Dendritic cell treated with granulocyte-macrophage colony-stimulating factor and Interleukin-4, amounts not matched to agents 40 ng/mL and 50 ng/mL, for 4 days (primary cell): ENCODE results near the gene FRG1.
"Not testable (repeated sequence)": the region's sequence is repeated elsewhere in the genome, so short reads cannot be mapped to it uniquely, and the experiment has no call there.

ENCODE experiments used
- H3K27ac Mint-ChIP-seq: one replicate; pipeline ENCODE4 v1.8.0; 2022; ENCODE audit warnings: mild to moderate bottlenecking, mixed read lengths
- H3K27me3 Mint-ChIP-seq: one replicate; pipeline ENCODE4 v1.8.0; 2022; ENCODE audit warnings: mild to moderate bottlenecking, mixed read lengths
- H3K36me3 Mint-ChIP-seq: one replicate; pipeline ENCODE4 v1.8.0; 2022; ENCODE audit warnings: low read depth, mixed read lengths
- H3K4me1 Mint-ChIP-seq: one replicate; pipeline ENCODE4 v1.8.0; 2022; ENCODE audit warnings: low read depth, mixed read lengths
- H3K4me3 Mint-ChIP-seq: one replicate; pipeline ENCODE4 v1.8.0; 2022; ENCODE audit warnings: mild to moderate bottlenecking, moderate library complexity, mixed read lengths
- H3K9me3 Mint-ChIP-seq: one replicate; pipeline ENCODE4 v1.8.0; 2022; ENCODE audit warnings: mixed read lengths
- intact Hi-C: fragments of 100-400 bp; cut with micrococcal nuclease; formaldehyde crosslinking; loops from one replicate; pipeline ENCODE4 v1.15.0; 2022

Gene FRG1

DNA sequence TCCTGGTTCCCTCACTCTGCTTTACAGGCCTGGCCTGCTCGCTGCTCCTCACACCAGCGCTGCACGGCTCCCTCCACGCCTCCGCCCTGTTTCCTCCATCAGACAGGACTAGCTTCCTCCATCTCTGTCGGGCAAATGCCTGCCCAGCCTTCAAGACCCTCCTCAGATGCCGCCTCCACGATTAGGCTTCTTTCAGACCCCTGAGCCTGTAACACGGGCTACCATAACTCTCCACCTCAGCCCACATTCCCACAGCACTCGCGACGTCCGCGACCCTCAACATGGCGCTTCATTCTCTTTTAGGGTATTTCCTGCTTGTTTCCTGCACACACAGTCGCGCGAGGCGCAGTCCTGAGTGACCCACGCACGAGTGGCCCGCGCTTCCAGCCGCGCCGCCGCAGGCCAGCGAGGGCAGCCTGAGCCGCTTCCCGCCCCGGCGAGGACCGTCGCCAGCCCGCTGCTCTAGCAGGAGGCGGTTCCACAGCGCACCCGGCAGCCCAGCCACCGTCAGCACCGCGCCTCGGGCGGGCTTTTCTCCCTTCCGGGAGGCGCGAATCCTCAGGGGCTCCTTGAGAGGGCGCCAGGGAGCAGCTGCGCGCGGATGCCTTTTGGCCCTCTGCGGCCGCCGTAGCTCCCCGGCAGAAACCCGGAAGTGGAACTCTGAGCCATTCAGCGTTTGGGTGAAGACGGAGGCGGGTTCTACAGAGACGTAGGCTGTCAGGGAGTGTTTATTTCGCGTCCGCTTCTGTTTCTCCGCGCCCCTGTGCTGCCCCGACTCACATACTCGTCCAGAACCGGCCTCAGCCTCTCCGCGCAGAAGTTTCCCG is at the start of gene FRG1:
Gene FRG1 (plus strand): TSS at position 695 of the 827 bp plus-strand sequence. CDS start 138 bp downstream, outside the sequence.
- Mint-ChIP-seq H3K4me1 (peaks cover 44% of the 10 kb centered on the region), H3K27me3 (peaks cover 2% of the 10 kb centered on the region), H3K4me3 (peak within 1 kb of the TSS; percentile 86), H3K9me3 (peaks cover 20% of the 10 kb centered on the region), H3K36me3 (peaks cover 35% of the 10 kb centered on the region), H3K27ac (peak within 1 kb of the TSS; percentile 92)
- intact Hi-C loops, result no loop called here

- intact Hi-C loops, result no loop called here
- Mint-ChIP-seq H3K36me3 (no peaks in the 10 kb centered on the region), H3K27ac (no peak overlapping the region), H3K4me1 (no peaks in the 10 kb centered on the region), H3K9me3 (no peaks in the 10 kb centered on the region), H3K4me3 (no peak overlapping the region), H3K27me3 (no peaks in the 10 kb centered on the region)
Measured at GRCh38 chr4:189897667-189898066, 43.0 kb upstream of the FRG1 start.

- H3K9me3 Mint-ChIP-seq, H3K36me3 Mint-ChIP-seq, intact Hi-C loops, H3K4me3 Mint-ChIP-seq, H3K4me1 Mint-ChIP-seq, H3K27ac Mint-ChIP-seq, H3K27me3 Mint-ChIP-seq: not testable (repeated sequence)
Measured at GRCh38 chr4:189899481-189900015, 41.1 kb upstream of the FRG1 start.

- H3K4me3 Mint-ChIP-seq, H3K27ac Mint-ChIP-seq, H3K9me3 Mint-ChIP-seq, intact Hi-C loops, H3K36me3 Mint-ChIP-seq, H3K4me1 Mint-ChIP-seq, H3K27me3 Mint-ChIP-seq: not testable (repeated sequence)
Measured at GRCh38 chr4:189904420-189905027, 36.1 kb upstream of the FRG1 start.

DNA sequence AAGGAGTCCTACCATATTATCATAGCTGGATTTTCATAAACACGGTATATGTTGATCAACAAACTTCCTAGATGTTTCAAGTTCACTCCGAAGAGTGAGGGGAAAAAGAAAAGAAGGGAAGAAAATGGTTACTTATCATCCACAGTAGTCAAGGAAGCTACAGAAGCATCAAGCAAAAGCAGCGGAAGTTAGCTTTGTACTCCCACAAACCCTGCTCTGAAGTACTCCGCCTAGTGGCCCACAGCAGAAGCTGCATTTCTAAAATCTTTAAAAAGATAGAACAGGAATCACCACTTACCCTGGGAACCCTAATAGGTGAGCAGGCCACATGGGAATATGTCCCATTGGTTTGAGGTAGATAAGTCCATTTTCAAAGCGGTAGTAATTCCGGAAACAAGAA is 28.5 kb upstream of the FRG1 start:
- Mint-ChIP-seq H3K27me3 (no peaks in the 10 kb centered on the region), H3K9me3 (peaks cover 9% of the 10 kb centered on the region), H3K27ac (no peak overlapping the region), H3K36me3 (peaks cover 6% of the 10 kb centered on the region), H3K4me1 (no peaks in the 10 kb centered on the region), H3K4me3 (no peak overlapping the region)
- intact Hi-C loops, result no loop called here

DNA sequence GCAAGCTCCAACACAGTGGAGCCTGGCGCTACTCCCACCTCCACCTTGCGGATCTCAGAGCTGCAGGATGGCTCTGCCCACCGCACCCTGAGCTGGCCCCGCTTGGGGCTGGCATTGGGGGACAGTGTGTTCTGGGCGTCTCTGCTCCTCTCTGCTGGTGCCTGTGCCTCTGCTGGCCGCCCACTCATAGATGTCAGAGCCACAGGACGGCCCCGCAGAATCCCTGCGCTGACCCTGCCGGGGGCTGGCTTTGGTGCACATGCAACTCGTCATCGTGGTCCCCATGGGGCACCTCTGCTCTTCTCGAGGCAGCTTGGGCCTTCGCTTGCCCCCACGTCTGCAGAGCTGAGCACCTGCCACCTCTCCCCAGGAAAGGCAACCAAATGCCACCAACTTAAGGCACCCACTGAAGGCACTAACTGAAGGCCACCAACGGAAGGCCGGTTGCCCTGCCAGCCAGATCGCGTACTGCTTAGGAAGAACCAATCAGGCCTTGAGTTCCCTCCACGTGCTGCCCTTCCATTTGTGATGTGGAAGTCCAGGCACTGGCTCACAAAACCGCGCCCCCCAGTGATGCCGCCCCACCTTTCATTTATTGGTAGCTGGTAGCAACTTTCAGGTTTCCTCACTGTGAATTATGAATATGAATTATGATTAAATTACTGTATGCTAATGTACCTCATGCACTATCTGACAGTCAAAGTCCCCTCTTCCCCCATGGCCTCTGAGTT is 23.3 kb upstream of the FRG1 start:
- Mint-ChIP-seq H3K4me1 (no peaks in the 10 kb centered on the region), H3K4me3 (no peak overlapping the region), H3K27ac (no peak overlapping the region), H3K9me3 (peaks cover 54% of the 10 kb centered on the region), H3K27me3 (no peaks in the 10 kb centered on the region), H3K36me3 (peaks cover 6% of the 10 kb centered on the region)
- intact Hi-C loops, result no loop called here

DNA sequence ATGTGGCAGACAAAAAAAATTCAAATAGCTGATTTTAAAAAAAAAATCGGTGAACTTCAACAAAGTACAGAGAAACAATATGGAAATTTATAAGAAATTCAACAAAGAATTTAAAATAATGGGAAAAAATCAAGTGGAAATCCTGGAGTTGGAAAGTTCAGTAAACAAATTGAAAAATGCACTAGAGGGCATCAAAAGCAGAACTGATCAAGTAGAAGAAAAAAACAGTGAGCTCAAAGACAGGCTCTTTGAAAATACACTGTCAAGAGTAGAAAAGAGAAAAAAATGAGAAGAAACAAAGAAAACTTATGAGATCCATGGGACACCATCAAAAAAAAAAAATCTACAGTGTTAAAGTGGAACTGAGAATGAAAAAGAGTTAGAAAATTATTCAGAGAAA is 19.6 kb upstream of the FRG1 start:
- H3K4me1 Mint-ChIP-seq, result no peaks in the 10 kb centered on the region
- no peak overlapping the region for H3K27ac Mint-ChIP-seq
- intact Hi-C loops, result no loop called here
- no peaks in the 10 kb centered on the region for H3K27me3 Mint-ChIP-seq
- H3K36me3 Mint-ChIP-seq, result peaks cover 6% of the 10 kb centered on the region
- no peak overlapping the region for H3K4me3 Mint-ChIP-seq
- peaks cover 57% of the 10 kb centered on the region for H3K9me3 Mint-ChIP-seq

DNA sequence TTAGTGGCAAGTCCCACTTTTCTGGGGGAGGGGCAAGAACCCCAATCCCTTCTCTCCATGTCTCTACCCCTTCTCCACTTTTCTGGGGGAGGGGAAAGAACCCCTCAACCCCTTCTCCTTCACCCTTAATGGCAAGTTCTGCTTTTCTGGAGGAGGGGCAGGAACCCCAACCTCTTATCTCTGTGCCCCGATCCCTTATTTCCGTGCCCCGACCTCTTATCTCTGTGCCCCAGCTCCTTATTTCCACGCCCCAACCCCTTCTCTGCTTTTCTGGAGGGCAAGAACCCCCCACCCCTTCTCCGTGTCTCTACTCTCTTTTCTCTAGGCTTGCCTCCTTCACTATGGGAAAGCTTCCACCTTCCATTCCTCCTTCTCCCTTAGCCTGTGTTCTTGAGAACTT is 13.9 kb upstream of the FRG1 start:
- H3K4me1 Mint-ChIP-seq, H3K36me3 Mint-ChIP-seq, H3K4me3 Mint-ChIP-seq, H3K27me3 Mint-ChIP-seq, H3K27ac Mint-ChIP-seq, intact Hi-C loops: not testable (repeated sequence)
- H3K9me3 Mint-ChIP-seq, result peaks cover 33% of the 10 kb centered on the region

GRCh38 chr4:189941005-189941450 is 356 bp downstream of the FRG1 start:
- H3K36me3 Mint-ChIP-seq, result peaks cover 42% of the 10 kb centered on the region
- peaks cover 50% of the 10 kb centered on the region for H3K4me1 Mint-ChIP-seq
- peak overlapping the region; percentile 92 for H3K27ac Mint-ChIP-seq
- H3K27me3 Mint-ChIP-seq, result peaks cover 2% of the 10 kb centered on the region
- intact Hi-C loops, result no loop called here
- peaks cover 20% of the 10 kb centered on the region for H3K9me3 Mint-ChIP-seq
- peak overlapping the region; percentile 86 for H3K4me3 Mint-ChIP-seq

DNA sequence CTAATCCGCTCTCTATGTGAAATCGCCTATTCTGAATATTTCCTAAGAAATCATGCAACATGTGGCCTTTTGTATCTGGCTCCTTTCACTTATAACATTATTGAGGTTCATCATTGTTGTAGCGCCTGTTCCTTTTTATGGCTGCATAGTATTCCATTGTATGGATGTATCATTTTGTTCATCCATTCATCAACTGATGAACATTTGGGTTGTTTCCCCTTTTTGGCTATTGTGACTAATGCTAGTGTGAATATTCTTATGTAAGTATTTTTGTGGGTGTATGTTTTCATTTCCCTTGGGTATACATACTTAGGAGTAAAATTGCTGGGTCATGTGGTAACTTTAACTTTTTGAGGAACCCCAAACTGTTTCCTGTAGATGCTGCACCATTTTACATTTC is 1.7 kb downstream of the FRG1 start:
- Mint-ChIP-seq H3K4me3 (peak overlapping the region; percentile 42), H3K27ac (peak overlapping the region; percentile 68), H3K36me3 (peaks cover 56% of the 10 kb centered on the region), H3K4me1 (peaks cover 61% of the 10 kb centered on the region)
- intact Hi-C loops, H3K9me3 Mint-ChIP-seq, H3K27me3 Mint-ChIP-seq: not testable (repeated sequence)

- H3K27me3 Mint-ChIP-seq, intact Hi-C loops, H3K27ac Mint-ChIP-seq, H3K9me3 Mint-ChIP-seq, H3K4me3 Mint-ChIP-seq: not testable (repeated sequence)
- peaks cover 67% of the 10 kb centered on the region for H3K4me1 Mint-ChIP-seq
- H3K36me3 Mint-ChIP-seq, result peaks cover 68% of the 10 kb centered on the region
Measured at GRCh38 chr4:189944077-189944476, 3.4 kb downstream of the FRG1 start.

GRCh38 chr4:189946906-189947305 is 6.2 kb downstream of the FRG1 start:
- H3K27ac Mint-ChIP-seq, H3K9me3 Mint-ChIP-seq, H3K4me3 Mint-ChIP-seq, H3K27me3 Mint-ChIP-seq, intact Hi-C loops: not testable (repeated sequence)
- Mint-ChIP-seq H3K36me3 (peaks cover 69% of the 10 kb centered on the region), H3K4me1 (peaks cover 53% of the 10 kb centered on the region)

DNA sequence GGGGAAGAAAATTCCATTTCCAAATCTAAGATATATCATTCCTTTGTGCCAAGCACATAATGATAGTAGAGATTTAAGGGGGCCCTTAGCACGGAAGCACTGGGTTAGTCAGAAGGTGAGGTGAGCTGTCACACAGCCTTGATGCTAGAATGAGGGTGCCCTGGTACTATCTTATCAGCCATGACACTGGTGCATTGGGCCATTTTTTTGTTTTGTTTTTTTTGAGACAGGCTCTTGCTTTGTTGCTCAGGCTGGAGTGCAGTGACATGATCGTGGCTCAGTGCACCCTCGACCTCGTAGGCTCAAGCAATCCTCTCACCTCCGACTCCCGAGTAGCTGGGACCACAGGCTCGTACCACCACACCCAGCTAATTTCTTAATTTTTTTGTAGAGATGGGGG is 7.8 kb downstream of the FRG1 start:
- H3K4me3 Mint-ChIP-seq, intact Hi-C loops, H3K9me3 Mint-ChIP-seq, H3K27me3 Mint-ChIP-seq: not testable (repeated sequence)
- H3K27ac Mint-ChIP-seq, result peak overlapping the region; percentile 82
- peaks cover 46% of the 10 kb centered on the region for H3K4me1 Mint-ChIP-seq
- H3K36me3 Mint-ChIP-seq, result peaks cover 63% of the 10 kb centered on the region

DNA sequence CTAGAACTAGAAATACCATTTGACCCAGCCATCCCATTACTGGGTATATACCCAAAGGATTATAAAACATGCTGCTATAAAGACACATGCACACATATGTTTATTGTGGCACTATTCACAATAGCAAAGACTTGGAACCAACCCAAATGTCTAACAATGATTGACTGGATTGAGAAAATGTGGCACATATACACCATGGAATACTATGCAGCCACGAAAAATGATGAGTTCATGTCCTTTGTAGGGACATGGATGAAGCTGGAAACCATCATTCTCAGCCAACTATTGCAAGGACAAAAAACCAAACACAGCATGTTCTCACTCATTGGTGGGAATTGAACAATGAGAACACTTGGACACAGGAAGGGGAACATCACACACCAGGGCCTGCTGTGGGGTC is 28.6 kb downstream of the FRG1 start:
- intact Hi-C loops, H3K36me3 Mint-ChIP-seq, H3K4me3 Mint-ChIP-seq, H3K27me3 Mint-ChIP-seq, H3K4me1 Mint-ChIP-seq, H3K27ac Mint-ChIP-seq: not testable (repeated sequence)
- peaks cover 34% of the 10 kb centered on the region for H3K9me3 Mint-ChIP-seq
